BE2C (cell line): ENCODE measurements around the gene NIN.

Experiments used
- DNase-seq: peaks from one replicate; pipeline ENCODE4 v3.0.0-alpha.2; 2020
- H3K27me3 ChIP-seq: fragments of 250-450 bp; sonication (Bioruptor Pico); 2 replicates; pipeline ENCODE4 v1.5.1; 2020; ENCODE audit warnings: mild to moderate bottlenecking
- H3K36me3 ChIP-seq: fragments of 250-450 bp; sonication (Bioruptor Pico); 2 replicates; pipeline ENCODE4 v1.5.1; 2020; ENCODE audit warnings: mild to moderate bottlenecking
- H3K4me1 ChIP-seq: fragments of 250-450 bp; sonication (Bioruptor Pico); 2 replicates; pipeline ENCODE4 v1.5.1; 2020
- H3K4me3 ChIP-seq: 2 replicates; pipeline ENCODE4 v1.5.1; 2011; ENCODE audit warnings: low read depth, low read length
- H3K9me3 ChIP-seq: fragments of 250-450 bp; sonication (Bioruptor Pico); 2 replicates; pipeline ENCODE4 v1.5.1; 2020
- CTCF ChIP-seq: IDR thresholded peaks from 2 replicates; pipeline ENCODE4 v1.5.1; 2012; ENCODE audit warnings: mild to moderate bottlenecking, low read depth, low read length

The NIN gene

GRCh38 chr14:50808053-50808452 lies 22.9 kb downstream of the NIN start:
- Histone ChIP-seq H3K27me3 (no peaks in the 10 kb centered on the region), H3K4me3 (no peak overlapping the region), H3K36me3 (no peaks in the 10 kb centered on the region), H3K9me3 (no peaks in the 10 kb centered on the region), H3K4me1 (no peaks in the 10 kb centered on the region)
- TF ChIP-seq CTCF: no peak
- no peak for DNase-seq

- H3K9me3 ChIP-seq: no peaks in the 10 kb centered on the region
- no peaks in the 10 kb centered on the region for H3K27me3 ChIP-seq
- H3K36me3 ChIP-seq: no peaks in the 10 kb centered on the region
- H3K4me3 ChIP-seq: no peak overlapping the region
- DNase-seq: no peak
- no peaks in the 10 kb centered on the region for H3K4me1 ChIP-seq
- TF ChIP-seq CTCF: no peak
Observed at GRCh38 chr14:50806241-50806933, 24.6 kb downstream of the NIN start.

GRCh38 chr14:50805396-50805795 lies 25.6 kb downstream of the NIN start:
- no peak for TF ChIP-seq CTCF
- no peaks in the 10 kb centered on the region for H3K4me1 ChIP-seq
- H3K4me3 ChIP-seq: no peak overlapping the region
- no peaks in the 10 kb centered on the region for H3K36me3 ChIP-seq
- H3K27me3 ChIP-seq: no peaks in the 10 kb centered on the region
- H3K9me3 ChIP-seq: no peaks in the 10 kb centered on the region
- DNase-seq: no peak

- Histone ChIP-seq H3K27me3 (no peaks in the 10 kb centered on the region), H3K9me3 (no peaks in the 10 kb centered on the region), H3K4me1 (no peaks in the 10 kb centered on the region), H3K4me3 (no peak overlapping the region), H3K36me3 (no peaks in the 10 kb centered on the region)
- no peak for DNase-seq
- TF ChIP-seq CTCF: no peak
Observed at GRCh38 chr14:50804181-50804721, 26.7 kb downstream of the NIN start.

- Histone ChIP-seq H3K27me3 (no peaks in the 10 kb centered on the region), H3K9me3 (no peaks in the 10 kb centered on the region), H3K4me3 (no peak overlapping the region), H3K4me1 (no peaks in the 10 kb centered on the region), H3K36me3 (no peaks in the 10 kb centered on the region)
- no peak for TF ChIP-seq CTCF
- no peak for DNase-seq
Observed at GRCh38 chr14:50801706-50802105, 29.3 kb downstream of the NIN start.

- Histone ChIP-seq H3K4me1 (peaks cover 4% of the 10 kb centered on the region; the same call in 1 of the 2 replicates), H3K9me3 (no peaks in the 10 kb centered on the region), H3K27me3 (no peaks in the 10 kb centered on the region), H3K36me3 (no peaks in the 10 kb centered on the region), H3K4me3 (no peak overlapping the region)
- DNase-seq: no peak
- no peak for TF ChIP-seq CTCF
Observed at GRCh38 chr14:50800032-50800431, 30.9 kb downstream of the NIN start.
